HG03460 (cell line): ENCODE results near the gene ZBTB16.

Experiments
- ATAC-seq: cut with Tn5 transposase; IDR thresholded peaks from one replicate; pipeline ENCODE4 v1.9.1; 2021; ENCODE audit not compliant: unreplicated experiment

The ZBTB16 gene

DNA sequence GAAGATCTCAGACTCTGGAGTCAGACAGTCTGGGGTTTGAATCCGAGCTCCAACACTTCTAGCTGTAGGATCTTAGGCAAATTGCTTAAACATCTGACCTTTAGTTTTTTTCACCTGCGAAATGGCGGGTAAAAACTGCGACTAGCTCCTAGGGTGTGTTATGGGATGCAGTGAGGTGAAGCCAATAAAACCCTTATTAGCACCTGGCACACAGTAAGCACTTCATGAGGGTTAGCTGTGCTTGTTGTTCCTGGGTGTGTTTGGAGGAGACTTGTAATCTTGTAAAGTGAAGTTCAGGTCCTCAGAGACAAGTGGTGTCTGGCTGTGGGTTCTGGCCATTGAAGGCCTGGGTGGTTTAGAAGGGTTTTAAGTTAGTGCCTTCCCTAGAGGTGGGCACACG is 68.9 kb downstream of the ZBTB16 start:
- no peak for ATAC-seq

DNA sequence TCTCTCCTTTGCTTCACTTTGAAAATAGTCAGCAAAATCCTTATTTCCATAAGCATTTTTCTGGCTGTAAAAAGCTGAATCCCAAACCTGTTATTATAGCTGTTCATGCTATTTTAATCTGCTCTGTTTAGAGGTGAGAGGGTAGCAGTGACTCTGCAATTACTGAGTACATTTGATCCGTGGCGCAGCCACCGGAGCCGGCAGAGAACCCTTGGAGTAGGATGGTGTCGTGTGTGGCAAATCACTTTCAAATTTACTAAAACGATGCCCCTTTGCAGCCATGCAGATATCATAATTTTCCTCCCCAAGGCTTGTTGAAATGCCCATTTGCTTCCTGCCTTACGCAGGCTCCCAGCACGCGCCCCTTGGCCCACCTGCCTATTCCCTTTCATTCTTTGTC is 69.6 kb downstream of the ZBTB16 start:
- no peak for ATAC-seq

DNA sequence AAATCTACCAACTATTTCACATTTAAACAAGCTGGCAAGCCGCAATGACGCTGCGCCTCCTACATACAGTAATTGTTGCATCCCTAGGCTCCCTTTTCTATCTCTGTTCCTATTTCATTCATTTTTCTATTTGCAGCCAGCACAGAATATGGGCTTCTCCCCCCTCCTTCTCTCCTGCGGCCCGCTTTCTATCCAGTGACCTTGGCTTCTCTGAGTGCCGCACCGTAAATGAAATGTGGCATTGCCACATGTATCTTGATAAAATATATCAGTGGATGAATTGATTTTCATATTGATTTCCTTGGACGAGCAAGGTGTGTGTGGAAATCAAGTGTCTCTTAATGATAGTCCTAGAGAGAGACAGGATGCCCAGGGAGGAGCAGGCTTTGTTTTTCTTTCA is 70.2 kb downstream of the ZBTB16 start:
- ATAC-seq, result no peak

DNA sequence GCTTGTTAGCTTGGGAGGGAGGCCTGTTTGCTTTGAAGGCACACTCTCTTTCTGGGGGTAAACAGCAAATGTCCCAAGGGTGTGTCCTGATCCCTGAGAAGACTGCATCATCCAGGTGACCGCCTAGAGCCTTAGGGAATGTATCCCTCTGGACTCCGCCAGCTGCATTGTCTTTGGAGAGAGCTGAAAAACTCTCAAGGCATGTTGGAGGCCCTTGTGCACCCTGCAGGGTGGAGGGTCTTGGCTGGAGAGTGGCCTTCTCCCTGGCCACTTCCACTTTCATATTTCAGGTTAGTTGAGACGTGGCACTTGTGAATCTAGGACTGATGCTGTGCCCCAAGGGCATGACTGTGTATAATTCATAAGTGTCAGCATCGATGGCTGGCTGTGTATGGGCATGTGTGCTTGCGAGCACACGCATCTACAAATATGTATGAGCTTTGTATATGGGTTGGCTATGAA is 70.6 kb downstream of the ZBTB16 start:
- ATAC-seq, result no peak

DNA sequence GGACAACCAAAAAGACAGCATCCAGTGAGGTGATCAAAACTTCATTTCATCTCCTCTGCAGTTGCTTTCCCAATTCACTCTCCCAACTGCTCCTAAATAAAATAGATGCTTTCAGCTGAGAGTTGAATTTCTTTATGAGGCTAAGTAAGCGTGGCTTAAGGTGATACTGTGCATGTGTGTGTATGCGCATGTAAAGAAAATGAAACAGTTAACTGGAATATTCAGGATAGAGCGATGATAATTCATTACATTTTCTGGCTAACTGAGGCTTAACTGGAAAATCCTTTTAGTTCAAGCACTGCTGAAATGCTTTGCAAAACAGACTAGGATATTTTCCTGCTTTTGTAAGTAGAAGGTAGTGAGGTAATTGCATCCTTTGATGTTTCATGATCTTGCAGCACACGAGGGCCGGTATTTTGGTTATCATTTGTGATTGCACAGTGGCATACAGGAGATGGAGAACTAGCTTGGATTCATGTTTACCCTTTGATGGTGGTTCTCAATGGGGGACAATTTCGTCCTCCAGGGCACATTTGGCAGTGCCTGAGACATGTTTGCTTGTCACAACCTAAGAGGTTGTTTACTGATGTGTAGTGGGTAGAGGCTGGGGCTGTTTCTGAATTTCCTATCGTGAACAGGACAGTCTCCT is 71.2 kb downstream of the ZBTB16 start:
- ATAC-seq, result no peak

DNA sequence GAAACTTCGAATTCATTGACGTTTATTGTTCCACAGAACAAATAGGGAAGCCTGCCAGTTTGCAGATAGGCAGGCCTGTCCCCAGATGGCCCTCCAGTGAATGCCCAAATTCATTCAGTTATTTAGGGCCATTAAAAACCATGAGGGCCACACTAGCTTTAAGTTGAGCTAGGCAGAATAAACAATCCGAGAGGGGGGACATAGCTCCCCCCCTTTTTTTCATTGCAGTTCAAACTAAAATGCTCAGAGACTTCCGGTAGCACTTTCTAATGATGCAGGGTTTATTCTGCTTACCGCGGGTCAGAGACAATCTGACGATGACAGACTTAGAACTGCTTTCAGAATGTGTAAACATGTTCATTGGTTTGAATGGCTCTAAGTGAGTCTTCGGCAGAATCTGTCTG is 72.0 kb downstream of the ZBTB16 start:
- ATAC-seq, result no peak

DNA sequence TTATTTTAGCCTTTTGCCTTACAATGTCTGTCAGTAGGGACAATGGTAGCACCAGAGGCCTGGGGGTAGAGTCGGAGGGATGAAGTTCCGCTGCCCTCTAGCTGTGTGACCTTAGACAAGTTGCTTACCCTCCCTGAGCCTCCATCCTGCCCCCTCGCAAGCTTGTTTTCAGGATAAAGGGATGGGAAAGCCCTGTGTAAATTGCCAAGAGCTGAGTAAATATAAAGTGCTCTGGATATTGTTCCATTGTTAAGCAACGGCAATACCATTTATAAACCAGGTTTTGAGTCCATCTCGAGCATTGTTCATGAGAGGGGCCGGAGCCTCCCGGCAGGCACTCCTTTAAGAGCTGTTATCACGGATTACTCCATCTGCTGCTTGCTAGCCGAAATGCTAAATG is 72.9 kb downstream of the ZBTB16 start:
- no peak for ATAC-seq

DNA sequence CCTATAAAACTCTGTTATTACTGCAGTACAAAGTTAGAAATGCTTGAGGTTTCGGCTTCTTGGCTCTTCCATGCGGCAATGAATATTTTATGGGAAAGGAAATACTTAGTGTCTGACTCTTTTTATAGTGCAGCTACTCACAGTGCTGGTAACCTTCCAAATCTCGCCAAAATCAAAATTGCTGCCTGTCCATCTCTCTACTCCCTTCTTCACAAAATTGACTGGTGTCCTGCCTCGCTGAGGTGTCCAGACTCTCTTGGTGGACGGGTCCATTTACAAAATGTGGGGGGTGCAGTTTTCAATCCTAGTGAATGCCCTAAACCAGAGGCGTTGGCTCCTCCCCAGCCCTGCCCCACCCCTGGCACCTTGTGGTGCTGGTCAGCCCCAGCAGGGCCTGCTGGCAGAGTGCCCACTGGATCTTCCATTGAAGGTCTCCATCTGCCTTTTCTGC is 73.5 kb downstream of the ZBTB16 start:
- no peak for ATAC-seq

DNA sequence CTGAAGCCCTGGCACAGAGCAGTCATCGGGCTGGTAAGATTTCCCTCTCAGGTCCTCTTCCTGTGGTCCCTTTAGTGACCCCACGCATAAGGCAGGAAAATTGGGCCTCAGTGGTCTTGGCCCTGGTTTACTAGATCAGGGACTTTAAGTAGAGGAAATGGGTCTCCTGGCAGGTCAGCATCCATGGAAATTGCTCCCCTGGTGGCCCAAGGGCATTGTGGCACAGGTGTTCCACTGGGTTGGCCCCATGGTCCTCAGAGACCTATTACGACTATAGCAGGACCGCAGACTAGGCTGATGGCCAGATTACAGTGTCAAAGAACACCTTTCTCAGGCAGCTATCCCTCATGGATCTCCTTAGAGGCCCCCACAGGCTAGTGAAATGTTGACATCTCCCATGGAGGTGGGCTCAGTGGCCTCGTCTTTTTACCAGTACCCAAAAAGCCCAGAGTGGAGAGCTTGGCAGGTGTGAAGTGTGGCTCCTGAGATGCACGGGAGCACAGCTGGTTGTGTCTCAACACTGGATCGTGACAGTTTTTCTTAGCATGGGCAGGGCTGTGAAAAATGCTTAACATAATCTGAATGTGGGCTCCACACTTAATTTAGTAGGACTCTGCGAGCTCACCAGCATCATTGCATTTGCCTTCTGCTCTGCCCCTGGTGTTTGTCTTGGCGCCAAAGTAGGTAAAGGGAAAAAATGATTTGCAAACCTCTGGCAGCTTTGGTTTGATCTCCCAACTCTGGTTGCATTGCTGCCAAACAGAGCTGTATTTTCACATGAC is 74.2 kb downstream of the ZBTB16 start:
- ATAC-seq, result no peak

DNA sequence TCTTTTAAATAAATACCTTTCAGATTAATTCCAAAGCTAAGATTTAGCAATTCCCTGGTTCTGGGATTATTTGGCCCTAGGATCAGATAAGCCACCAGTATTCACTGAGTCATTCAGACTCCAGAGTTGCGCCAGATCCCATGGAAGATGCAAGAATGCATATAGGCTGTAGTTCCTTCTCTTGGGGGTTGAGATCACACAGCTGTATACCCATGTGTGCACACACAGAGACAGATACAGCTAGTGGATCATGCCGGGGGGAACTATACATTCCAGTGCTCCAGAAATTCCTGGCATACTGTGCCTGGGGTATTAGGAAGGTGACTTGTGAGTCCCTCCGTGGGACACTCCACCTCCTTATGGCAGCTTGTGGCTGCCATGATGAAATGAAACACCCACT is 75.4 kb downstream of the ZBTB16 start:
- no peak for ATAC-seq

DNA sequence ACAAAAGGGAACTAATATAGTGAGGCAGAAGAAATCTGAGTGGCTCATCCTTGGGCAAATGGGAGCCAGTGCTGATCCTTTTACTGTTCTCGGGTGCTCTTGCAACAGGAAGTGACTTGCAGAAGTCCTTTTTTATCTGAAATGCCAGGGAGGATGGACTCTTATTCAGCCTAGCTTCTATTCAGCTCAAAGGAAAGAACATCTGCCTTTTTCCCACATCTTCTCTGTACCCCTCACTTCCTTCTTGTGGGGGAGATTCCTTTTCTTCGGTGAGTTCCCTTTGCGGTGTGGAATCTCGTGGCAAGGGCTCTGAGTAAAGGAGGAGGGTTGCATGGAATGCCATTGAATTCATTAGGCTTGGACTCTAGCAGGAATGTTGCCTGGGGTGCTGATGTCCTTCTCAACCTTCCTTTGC is 76.2 kb downstream of the ZBTB16 start:
- ATAC-seq, result no peak

DNA sequence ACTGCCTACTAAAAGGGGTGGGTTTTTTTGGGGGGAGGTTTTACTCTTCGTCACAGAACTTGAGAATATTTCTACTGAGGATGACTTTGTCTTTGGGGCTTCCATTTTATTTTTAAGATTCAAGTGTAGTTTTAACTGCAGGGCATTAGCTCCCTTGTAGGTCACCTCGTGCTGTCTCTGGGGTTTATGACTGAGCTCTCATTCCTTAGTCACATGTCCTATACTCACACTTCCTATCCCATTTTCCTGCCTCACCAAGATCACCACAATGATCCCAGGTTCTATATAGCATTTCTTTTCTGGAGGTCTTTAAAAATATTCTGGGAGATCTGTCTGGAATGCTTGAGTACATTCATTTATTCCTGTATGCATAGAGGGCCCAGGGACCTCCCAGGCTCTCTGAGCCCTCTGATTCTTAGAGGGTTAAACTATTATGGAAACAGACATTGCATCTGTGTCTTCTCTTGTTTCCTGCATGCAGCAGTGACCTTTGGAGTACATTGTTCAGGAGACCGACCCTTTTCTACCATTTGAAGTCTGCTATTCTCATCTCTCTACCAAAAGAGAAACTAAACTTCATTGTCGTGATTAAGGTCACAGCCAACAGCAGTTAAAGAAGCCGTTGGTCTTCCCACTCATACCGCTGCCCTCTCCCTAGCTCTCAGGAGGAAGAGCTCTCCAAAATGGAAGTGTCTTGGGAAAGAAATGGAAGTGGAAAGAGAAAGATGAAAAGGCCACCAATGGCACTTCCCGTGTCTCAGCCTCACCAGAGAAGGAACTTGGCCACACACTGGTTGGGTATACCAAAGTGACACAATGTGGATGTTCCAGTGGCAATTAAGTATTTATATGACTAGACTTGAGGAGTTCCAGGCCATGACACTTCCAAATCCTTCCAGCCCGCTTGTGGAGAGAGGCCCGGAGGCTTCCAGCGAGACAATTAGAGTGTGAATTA is 77.5 kb downstream of the ZBTB16 start:
- no peak for ATAC-seq

DNA sequence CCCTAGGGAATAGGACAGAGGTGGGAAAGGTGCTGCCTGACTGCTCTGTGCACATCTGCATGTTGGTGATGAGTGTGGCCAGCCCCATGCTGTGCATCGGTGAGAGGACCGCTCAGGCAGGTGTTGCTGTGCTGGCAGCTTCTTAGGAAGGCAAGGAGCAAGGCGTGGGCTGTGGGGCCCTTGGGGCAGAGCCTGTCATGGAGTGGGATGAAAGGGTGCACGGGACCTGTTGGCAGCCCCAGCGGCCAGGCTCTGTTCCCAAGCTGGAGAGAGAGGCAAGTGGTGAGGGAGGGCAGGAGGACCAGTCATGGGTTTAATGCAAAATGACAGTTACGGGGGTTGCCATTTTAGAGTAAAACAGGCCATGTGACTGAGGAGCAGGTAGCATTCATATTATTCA is 78.3 kb downstream of the ZBTB16 start:
- no peak for ATAC-seq

DNA sequence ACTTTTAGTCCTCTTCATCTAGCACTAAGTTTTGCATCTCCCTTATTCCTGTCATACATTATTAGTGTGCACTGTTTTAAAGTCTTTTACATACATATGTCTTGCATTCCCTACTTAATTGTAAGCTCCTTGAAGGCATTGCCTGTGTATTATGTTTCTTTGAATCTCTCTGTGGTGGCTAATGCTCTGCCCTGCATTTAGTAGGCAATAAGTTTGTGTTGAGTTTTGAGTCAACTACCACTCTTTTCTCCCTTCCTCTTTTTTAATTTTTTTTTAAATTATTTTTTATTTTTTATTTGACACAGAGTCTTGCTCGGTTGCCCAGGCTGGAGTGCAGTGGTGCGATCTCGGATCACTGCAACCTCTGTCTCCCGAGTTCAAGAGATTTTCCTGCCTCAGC is 78.9 kb downstream of the ZBTB16 start:
- no peak for ATAC-seq

DNA sequence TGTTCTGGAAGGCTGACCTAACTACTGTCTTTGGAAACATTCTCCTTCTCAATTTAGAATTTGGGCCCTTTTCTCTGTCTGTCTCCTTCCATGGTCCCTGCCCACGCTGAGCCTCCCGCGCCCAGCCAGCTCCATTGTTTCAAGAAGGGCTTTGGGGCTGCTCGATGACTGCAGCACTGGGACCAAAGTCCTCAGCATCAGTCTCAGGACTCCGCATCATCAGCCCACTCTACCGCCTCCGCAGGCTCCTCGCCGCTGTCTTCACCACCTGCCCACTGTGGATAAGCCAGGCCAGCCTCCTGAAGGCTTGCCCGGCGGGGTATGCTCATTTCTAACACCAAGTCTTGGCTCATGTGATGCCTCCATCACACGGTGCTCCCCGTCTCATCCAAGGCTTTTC is 81.3 kb downstream of the ZBTB16 start:
- no peak for ATAC-seq

DNA sequence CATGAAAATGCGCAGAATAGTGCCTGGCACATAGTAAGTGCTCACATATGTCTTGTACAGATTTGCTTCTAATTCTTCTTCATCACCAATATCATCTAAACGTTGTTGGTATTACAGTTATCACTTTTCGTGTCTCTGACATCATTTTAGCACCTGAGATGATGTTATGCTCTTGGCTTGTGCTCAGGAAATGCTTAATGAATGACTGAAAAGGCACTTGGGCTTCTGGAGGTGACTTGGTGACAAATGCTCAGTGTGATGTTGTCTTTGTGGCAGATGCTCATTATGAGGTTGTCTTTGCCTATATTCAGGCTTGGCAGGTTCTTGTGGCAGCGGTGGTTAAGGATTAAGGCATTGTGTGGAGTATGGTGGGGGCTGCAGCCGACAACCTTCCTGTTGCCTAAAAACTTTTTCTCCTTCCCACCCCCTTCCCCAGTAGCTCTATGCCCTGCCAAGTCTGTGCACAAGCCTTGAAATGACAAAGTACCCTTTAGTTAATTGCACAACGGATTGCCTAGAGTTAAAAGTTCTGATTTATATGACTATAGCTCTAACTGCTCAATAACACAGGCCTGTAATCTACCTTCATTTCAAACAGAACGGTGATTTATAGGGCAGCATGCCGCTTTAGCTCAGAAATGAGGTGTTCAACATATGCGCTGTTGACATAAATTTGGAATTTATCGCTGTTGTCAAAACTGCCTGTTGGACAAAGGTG is 82.5 kb downstream of the ZBTB16 start:
- ATAC-seq, result no peak

DNA sequence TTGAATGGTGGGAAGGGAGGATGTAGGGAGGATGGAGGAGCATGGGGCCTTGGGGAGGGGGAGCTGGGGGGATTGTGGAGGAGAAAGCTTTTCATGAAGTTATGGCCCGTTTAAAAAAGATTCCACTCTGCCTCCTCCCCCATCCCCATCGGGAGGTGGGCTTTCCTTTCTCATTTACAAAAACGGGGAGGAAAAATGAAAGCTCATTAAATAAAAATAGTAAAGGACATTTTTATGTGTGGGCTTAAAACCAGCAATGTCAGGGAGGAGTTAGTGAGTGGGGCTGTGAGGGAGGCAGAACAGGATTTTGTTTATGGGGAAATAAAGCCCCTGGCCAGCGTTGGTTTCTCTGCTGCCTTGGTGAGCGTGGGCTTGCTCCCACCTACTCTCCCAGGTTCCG is 83.2 kb downstream of the ZBTB16 start:
- ATAC-seq, result no peak

DNA sequence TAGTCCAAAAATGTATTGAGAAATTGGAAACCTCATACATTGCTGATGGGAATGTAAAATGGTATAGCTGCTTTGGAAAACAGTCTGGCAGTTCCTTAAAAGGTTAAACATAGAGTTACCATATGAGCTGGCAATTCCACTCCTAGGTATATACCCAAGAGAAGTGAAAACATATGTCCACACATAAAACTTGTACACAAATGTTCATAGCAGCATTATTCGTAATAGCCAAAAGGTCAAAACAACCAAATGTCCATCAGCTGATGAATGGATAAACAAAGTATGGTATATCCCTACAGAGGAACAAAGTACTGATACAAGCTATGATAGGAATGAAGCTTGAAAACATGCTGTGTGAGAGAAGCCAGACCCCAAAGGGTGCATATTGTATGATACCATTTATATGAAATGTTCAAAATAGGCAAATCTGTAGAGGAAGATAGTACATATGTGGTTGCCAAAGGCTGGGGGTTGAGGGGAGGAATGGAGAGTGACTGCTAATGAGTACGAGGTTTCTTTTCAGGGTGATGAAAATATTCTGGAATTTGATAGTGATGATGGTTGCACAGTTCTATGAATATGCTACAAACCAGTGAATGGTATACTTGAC is 85.8 kb downstream of the ZBTB16 start:
- no peak for ATAC-seq

DNA sequence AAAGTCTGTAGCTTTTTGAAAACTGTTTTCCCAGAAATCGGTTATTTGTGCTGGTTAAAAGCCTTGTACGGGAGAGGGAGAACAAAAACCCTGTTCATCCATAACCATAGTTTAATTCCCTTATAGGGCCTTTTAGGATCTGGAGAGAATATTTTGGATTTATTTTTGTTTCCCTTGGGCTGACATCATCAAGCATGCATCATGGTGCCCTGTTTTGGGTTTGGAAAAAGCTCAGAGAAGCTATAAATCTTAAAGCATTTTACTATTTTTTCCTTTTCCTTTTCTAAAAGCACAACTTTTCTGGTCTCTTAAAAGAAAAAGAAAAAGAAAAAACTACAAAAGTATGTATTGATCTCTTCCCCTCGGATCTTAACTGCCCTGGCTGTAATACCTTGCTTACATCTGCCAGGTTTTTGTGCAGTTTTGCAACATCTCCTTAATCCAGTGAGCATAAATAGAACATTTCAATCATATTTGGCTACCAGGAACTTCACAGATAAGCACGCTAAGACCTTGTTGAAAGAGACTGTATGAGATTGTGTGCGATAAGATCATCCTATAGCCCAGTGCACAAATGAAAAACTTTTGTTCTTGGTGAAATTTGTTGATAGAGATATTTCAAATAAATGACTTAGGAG is 88.0 kb downstream of the ZBTB16 start:
- ATAC-seq, result no peak

DNA sequence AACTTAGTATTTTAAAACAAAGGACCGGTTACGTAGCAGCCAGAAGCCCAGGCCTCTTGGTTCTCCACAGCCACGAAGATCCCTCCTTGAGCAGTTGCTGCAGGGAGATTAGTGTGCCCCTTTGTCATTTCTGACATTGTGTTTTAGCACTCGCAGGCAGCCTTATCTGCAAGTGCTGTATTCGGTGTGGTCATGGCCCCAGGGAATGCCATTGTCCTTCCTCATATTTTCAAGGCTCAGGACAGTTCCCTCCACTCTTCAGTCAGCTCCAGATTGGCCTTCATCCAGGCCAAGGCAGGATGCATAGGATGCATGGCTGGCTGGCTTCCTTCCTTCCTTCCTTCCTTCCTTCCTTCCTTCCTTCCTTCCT is 88.5 kb downstream of the ZBTB16 start:
- ATAC-seq, result no peak
